Neural cell (in vitro differentiated cells): ENCODE measurements around the gene CST9L. TPM values are rescaled to one million over a fixed set of nuclear protein-coding genes. Genes with fewer than 3 reads are reported as not detected.

Experiments
- H2AFZ ChIP-seq: fragments of 200-600, 300-800 bp; sonication (generic), shearing (Covaris generic); 2 replicates; pipeline ENCODE4 v1.6.0; 2014; ENCODE audit warnings: low read depth, mild to moderate bottlenecking, antibody characterized with exemption, low read length, moderate library complexity
- H3F3A ChIP-seq: fragments of 200-600 bp; shearing (Covaris generic); 2 replicates; pipeline ENCODE4 v1.6.1; 2016; ENCODE audit warnings: mild to moderate bottlenecking, moderate library complexity, mixed read lengths, antibody characterized with exemption, low read length; ENCODE audit not compliant: insufficient read depth, poor library complexity, severe bottlenecking
- H3K27ac ChIP-seq: fragments of 200-600, 300-800 bp; sonication (generic), shearing (Covaris generic); 2 replicates; pipeline ENCODE4 v1.5.1; 2014; ENCODE audit warnings: mild to moderate bottlenecking, low read length, moderate library complexity
- H3K27me3 ChIP-seq: fragments of 300-800, 200-600 bp; sonication (generic), shearing (Covaris generic); 2 replicates; pipeline ENCODE4 v1.6.0; 2014; ENCODE audit warnings: mild to moderate bottlenecking, low read depth, low read length, moderate library complexity; ENCODE audit not compliant: insufficient read depth
- H3K36me3 ChIP-seq: fragments of 300-800, 200-600 bp; sonication (generic), shearing (Covaris generic); 2 replicates; pipeline ENCODE4 v1.5.1; 2014; ENCODE audit warnings: mild to moderate bottlenecking, antibody characterized with exemption, low read length, moderate library complexity; ENCODE audit not compliant: insufficient read depth
- H3K4me2 ChIP-seq: fragments of 300-800, 200-600 bp; sonication (generic), shearing (Covaris generic); 2 replicates; pipeline ENCODE4 v1.6.0; 2014; ENCODE audit warnings: mild to moderate bottlenecking, low read length
- H3K4me3 ChIP-seq: fragments of 300-800, 200-600 bp; sonication (generic), shearing (Covaris generic); 2 replicates; pipeline ENCODE4 v1.5.1; 2014; ENCODE audit warnings: mild to moderate bottlenecking, low read length, moderate library complexity
- H3K79me2 ChIP-seq: fragments of 200-600 bp; shearing (Covaris generic); replicated peaks from 2 replicates; pipeline ENCODE4 v1.6.0; 2014; ENCODE audit warnings: mild to moderate bottlenecking, low read length, moderate library complexity; ENCODE audit not compliant: insufficient read depth
- H3K9ac ChIP-seq: fragments of 300-800, 200-600 bp; sonication (generic), shearing (Covaris generic); 2 replicates; pipeline ENCODE4 v1.6.1; 2016; ENCODE audit warnings: mild to moderate bottlenecking, low read length, mixed read lengths
- H3K9me2 ChIP-seq: fragments of 200-600 bp; shearing (Covaris generic); 2 replicates; pipeline ENCODE4 v1.6.1; 2016; ENCODE audit warnings: mild to moderate bottlenecking, low read length, mixed read lengths; ENCODE audit not compliant: insufficient read depth
- H3K9me3 ChIP-seq: fragments of 200-600, 300-800 bp; sonication (generic), shearing (Covaris generic); 2 replicates; pipeline ENCODE4 v1.6.1; 2016; ENCODE audit warnings: mild to moderate bottlenecking, mixed run types, low read length, moderate library complexity, mixed read lengths
- H4K20me1 ChIP-seq: fragments of 200-600 bp; shearing (Covaris generic); 2 replicates; pipeline ENCODE4 v1.6.1; 2016; ENCODE audit warnings: mild to moderate bottlenecking, mixed run types; ENCODE audit not compliant: insufficient read depth
- CTCF ChIP-seq: fragments of 450-650 bp; IDR thresholded peaks from 2 replicates; pipeline ENCODE4 v1.5.1; 2014; ENCODE audit warnings: antibody characterized with exemption, mild to moderate bottlenecking, moderate library complexity; ENCODE audit not compliant: poor library complexity, severe bottlenecking
- EP300 ChIP-seq: fragments of 450-650 bp; conservative IDR thresholded peaks from 2 replicates; pipeline ENCODE4 v1.6.1; 2014; ENCODE audit warnings: antibody characterized with exemption, mild to moderate bottlenecking, moderate library complexity; ENCODE audit not compliant: poor library complexity, severe bottlenecking
- EZH2 ChIP-seq: fragments of 200-600, 300-800 bp; shearing (Covaris generic), sonication (generic); IDR thresholded peaks from 2 replicates; pipeline ENCODE4 v1.6.1; 2014; ENCODE audit warnings: antibody characterized with exemption, low read length, borderline replicate concordance, mild to moderate bottlenecking; ENCODE audit not compliant: insufficient read depth, poor library complexity, severe bottlenecking
- MXI1 ChIP-seq: fragments of 450-650 bp; conservative IDR thresholded peaks from 2 replicates; pipeline ENCODE4 v1.6.1; 2014; ENCODE audit warnings: antibody characterized with exemption, mild to moderate bottlenecking; ENCODE audit not compliant: poor library complexity, severe bottlenecking
- POLR2AphosphoS5 ChIP-seq: IDR thresholded peaks from 2 replicates; pipeline ENCODE4 v1.6.1; 2012
- RAD21 ChIP-seq: fragments of 450-650 bp; conservative IDR thresholded peaks from 2 replicates; pipeline ENCODE4 v1.6.1; 2014; ENCODE audit warnings: antibody characterized with exemption, mild to moderate bottlenecking, moderate library complexity
- REST ChIP-seq: IDR thresholded peaks from 2 replicates; pipeline ENCODE4 v1.6.1; 2012; ENCODE audit warnings: borderline replicate concordance
- SMC3 ChIP-seq: fragments of 450-650 bp; conservative IDR thresholded peaks from 2 replicates; pipeline ENCODE4 v1.6.1; 2014; ENCODE audit warnings: antibody characterized with exemption, mild to moderate bottlenecking, moderate library complexity; ENCODE audit not compliant: poor library complexity
- TAF1 ChIP-seq: IDR thresholded peaks from 2 replicates; pipeline ENCODE4 v1.6.1; 2012; ENCODE audit warnings: low read depth
- polyA plus RNA-seq: library from polyadenylated mRNA; depleted of rRNA; stranded (reverse); fragments of >200 nt; gene quantifications from 2 replicates; pipeline ENCODE4 v1.2.3, GENCODE V29; 2014

The CST9L gene
- polyA plus RNA-seq, 1 donor from 2014 or later, result not detected

GRCh38 chr20:23514848-23515247, 53.4 kb downstream of the CST9L start:
- Histone ChIP-seq H3K4me3 (no peak overlapping the region), H3K27me3 (no peaks in the 10 kb centered on the region), H3K36me3 (no peaks in the 10 kb centered on the region), H2AFZ (no peak overlapping the region), H3K27ac (no peak overlapping the region), H4K20me1 (no peaks in the 10 kb centered on the region), H3K9ac (no peak overlapping the region), H3K4me2 (no peak overlapping the region), H3F3A (no peaks in the 10 kb centered on the region), H3K9me2 (no peaks in the 10 kb centered on the region), H3K9me3 (no peaks in the 10 kb centered on the region), H3K79me2 (no peaks in the 10 kb centered on the region)
- no peak for TF ChIP-seq TAF1
- TF ChIP-seq EP300, result no peak
- TF ChIP-seq POLR2AphosphoS5, result no peak
- TF ChIP-seq RAD21, result no peak
- no peak for TF ChIP-seq EZH2
- no peak for TF ChIP-seq CTCF
- TF ChIP-seq REST, result no peak
- no peak for TF ChIP-seq SMC3
- no peak for TF ChIP-seq MXI1

Other genes starting within 250 kb of the CST9L start
- gene NXT1, start 217.7 kb downstream of the CST9L start, polyA plus RNA-seq, result 46.3 and 57.3 TPM in 2 replicates
- gene GZF1, start 206.3 kb downstream of the CST9L start, polyA plus RNA-seq, result 13.8 and 33.8 TPM in 2 replicates
- gene NAPB, start 147.0 kb downstream of the CST9L start, polyA plus RNA-seq, result 126 and 133 TPM in 2 replicates
- not detected in 2 replicates for gene CSTL1, start 128.8 kb downstream of the CST9L start, polyA plus RNA-seq
- not detected in 2 replicates for gene CST11, start 115.6 kb downstream of the CST9L start, polyA plus RNA-seq
- not detected in 2 replicates for gene CST8, start 77.4 kb downstream of the CST9L start, polyA plus RNA-seq
- not detected in 2 replicates for gene CST9, start 37.4 kb upstream of the CST9L start, polyA plus RNA-seq
- gene CST3, start 69.5 kb upstream of the CST9L start, polyA plus RNA-seq, result 52.4 and 54.6 TPM in 2 replicates
- not detected in 2 replicates for gene CST4, start 120.6 kb upstream of the CST9L start, polyA plus RNA-seq
- gene CST1, start 182.5 kb upstream of the CST9L start, polyA plus RNA-seq, result not detected in 2 replicates